ENCODE results near the gene GLP1R.

Gene GLP1R

DNA sequence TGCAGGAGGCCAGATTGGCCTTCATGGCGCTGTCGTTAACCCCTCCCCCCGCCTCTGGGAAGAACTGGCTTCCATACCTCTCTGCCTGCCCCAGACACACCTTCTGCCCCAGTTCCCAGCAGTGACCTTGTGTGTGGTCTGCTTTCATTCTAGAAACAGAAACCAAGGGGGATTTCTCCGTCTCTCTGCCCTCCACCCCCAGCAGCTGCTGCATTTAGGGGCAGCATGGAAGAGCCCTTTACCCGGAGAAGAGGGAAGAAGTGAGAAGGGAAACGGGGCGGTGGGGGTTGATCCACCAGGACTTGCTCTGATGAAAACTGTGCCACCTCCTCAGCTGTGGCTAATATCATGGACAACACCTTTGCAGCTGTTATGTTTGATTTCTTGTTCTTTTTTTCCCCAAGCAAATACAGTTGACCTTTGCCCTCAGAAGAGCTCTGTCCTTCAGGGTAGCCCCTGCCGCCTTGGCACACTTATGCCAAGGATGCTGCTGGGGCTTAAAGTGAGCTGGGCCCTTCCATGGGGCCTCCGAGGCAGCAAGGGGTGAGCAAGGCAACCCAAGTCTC is 6.1 kb downstream of the GLP1R start:
- Histone ChIP-seq H3K4me3 (ENCODE audit: low read depth, low read length) (no peak overlapping the region), H3K9me3 (no peaks in the 10 kb centered on the region), H3K4me1 (no peaks in the 10 kb centered on the region), H3K27me3 (peaks cover 11% of the 10 kb centered on the region), H3K36me3 (no peaks in the 10 kb centered on the region)
- DNase-seq: no peak
- TF ChIP-seq, protein P1, sequence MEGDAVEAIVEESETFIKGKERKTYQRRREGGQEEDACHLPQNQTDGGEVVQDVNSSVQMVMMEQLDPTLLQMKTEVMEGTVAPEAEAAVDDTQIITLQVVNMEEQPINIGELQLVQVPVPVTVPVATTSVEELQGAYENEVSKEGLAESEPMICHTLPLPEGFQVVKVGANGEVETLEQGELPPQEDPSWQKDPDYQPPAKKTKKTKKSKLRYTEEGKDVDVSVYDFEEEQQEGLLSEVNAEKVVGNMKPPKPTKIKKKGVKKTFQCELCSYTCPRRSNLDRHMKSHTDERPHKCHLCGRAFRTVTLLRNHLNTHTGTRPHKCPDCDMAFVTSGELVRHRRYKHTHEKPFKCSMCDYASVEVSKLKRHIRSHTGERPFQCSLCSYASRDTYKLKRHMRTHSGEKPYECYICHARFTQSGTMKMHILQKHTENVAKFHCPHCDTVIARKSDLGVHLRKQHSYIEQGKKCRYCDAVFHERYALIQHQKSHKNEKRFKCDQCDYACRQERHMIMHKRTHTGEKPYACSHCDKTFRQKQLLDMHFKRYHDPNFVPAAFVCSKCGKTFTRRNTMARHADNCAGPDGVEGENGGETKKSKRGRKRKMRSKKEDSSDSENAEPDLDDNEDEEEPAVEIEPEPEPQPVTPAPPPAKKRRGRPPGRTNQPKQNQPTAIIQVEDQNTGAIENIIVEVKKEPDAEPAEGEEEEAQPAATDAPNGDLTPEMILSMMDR (IDR thresholded peaks at IDR 0.05; ENCODE audit: low read depth, low read length): no peak

- no peak for DNase-seq
- no peaks in the 10 kb centered on the region for H3K36me3 ChIP-seq
- no peaks in the 10 kb centered on the region for H3K9me3 ChIP-seq
- H3K4me3 ChIP-seq (ENCODE audit: low read depth, low read length): no peak overlapping the region
- peaks cover 2% of the 10 kb centered on the region for H3K27me3 ChIP-seq
- H3K4me1 ChIP-seq: no peaks in the 10 kb centered on the region
- TF ChIP-seq, protein P1 (IDR thresholded peaks at IDR 0.05; ENCODE audit: low read depth, low read length): no peak
These were observed 7.1 kb downstream of the GLP1R start for GRCh38 chr6:39055661-39056060.

- H3K27me3 ChIP-seq: no peaks in the 10 kb centered on the region; the same call in 1 of the 2 replicates
- DNase-seq: no peak
- H3K4me3 ChIP-seq (ENCODE audit: low read depth, low read length): no peak overlapping the region
- no peaks in the 10 kb centered on the region for H3K9me3 ChIP-seq
- H3K4me1 ChIP-seq: no peaks in the 10 kb centered on the region
- H3K36me3 ChIP-seq: no peaks in the 10 kb centered on the region
- TF ChIP-seq, protein P1 (IDR thresholded peaks at IDR 0.05; ENCODE audit: low read depth, low read length): no peak
These were observed 7.6 kb downstream of the GLP1R start for GRCh38 chr6:39056191-39056590.

DNA sequence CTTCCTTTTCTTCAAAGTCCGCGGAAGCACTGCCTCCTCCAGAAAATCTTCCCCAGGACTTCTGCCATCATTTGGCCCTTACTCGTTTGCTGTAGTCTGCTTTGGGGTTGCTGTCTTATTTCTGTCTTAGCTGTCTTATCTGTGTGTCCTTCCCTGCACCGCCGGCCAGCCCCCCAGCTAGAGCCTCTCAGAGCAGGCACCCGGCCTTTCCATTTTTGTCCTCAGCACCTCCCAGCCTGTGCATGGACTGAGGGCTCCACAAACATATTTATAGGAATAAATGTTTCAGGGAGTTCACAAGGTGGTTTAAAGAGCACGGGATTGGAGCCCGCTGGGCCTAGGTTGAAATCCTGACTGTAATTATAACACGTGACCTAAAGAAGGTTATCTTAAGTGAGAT is 8.1 kb downstream of the GLP1R start:
- no peaks in the 10 kb centered on the region for H3K9me3 ChIP-seq
- H3K4me3 ChIP-seq (ENCODE audit: low read depth, low read length): no peak overlapping the region
- H3K36me3 ChIP-seq: no peaks in the 10 kb centered on the region
- no peak for DNase-seq
- no peaks in the 10 kb centered on the region; the same call in 1 of the 2 replicates for H3K27me3 ChIP-seq
- TF ChIP-seq, protein P1 (IDR thresholded peaks at IDR 0.05; ENCODE audit: low read depth, low read length): no peak
- H3K4me1 ChIP-seq: no peaks in the 10 kb centered on the region

DNA sequence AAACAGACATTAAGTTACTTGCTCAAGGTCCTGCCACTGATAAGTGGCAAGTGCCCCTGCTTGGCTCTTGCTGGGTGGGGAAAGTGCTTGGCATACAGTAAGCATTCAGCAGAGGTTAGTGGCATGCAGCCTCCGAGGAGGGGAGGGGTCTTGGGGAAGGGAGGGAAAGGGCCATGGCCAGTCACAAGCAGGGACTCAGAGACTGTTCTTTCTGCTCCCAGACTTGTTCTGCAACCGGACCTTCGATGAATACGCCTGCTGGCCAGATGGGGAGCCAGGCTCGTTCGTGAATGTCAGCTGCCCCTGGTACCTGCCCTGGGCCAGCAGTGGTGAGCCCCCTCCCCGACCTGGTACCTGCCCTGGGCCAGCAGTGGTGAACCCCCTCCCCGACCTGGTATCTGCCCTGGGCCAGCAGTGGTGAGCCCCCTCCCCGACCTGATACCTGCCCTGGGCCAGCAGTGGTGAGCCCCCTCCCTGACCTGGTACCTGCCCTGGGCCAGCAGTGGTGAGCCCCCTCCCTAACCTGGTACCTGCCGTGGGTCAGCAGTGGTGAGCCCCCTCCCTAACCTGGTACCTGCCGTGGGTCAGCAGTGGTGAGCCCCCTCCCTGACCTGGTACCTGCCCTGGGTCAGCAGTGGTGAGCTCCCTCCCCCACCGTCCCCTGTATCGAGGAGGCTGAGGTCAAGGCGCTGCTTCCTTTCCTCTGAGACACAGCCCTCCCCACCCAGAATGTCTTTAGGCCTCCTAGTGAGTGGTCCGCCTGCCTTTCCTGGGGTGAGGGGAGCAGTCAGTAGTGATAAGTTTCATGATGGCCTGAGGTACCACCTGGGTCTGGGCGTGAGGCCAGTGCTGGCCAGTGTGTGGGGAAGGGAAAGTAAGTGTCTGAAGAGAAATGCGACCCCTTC is 8.9 kb downstream of the GLP1R start:
- H3K9me3 ChIP-seq: no peaks in the 10 kb centered on the region
- TF ChIP-seq, protein P1 (IDR thresholded peaks at IDR 0.05; ENCODE audit: low read depth, low read length): no peak
- H3K27me3 ChIP-seq: no peaks in the 10 kb centered on the region; the same call in 1 of the 2 replicates
- H3K4me3 ChIP-seq (ENCODE audit: low read depth, low read length): no peak overlapping the region
- H3K4me1 ChIP-seq: no peaks in the 10 kb centered on the region
- DNase-seq: no peak
- H3K36me3 ChIP-seq: no peaks in the 10 kb centered on the region

Measured in BE2C (cell line).